ENCODE results near the gene RAD51C. TPM values are rescaled to one million over a fixed set of nuclear protein-coding genes. Genes with fewer than 3 reads are reported as not detected.
"Not testable (repeated sequence)": the region's sequence is repeated elsewhere in the genome, so short reads cannot be mapped to it uniquely, and the experiment has no call there.

RAD51C gene
- total and polyA plus RNA-seq, 8 donors = 21.6 to 42.5 (median 35.8) TPM

- Histone ChIP-seq H3K4me3 (no peak overlapping the region), H3K9me3 (no peaks in the 10 kb centered on the region), H3K27ac (no peak overlapping the region), H3K27me3 (no peaks in the 10 kb centered on the region), H3K4me1 (no peaks in the 10 kb centered on the region), H3K36me3 (no peaks in the 10 kb centered on the region)
- ATAC-seq (no peak), DNase-seq (no peak)
- TF ChIP-seq CTCF (IDR thresholded peaks at IDR 0.05) = no peak
- intact Hi-C loops (cut with DNase I) = no loop called here
These were observed 8.4 kb upstream of the RAD51C start for GRCh38 chr17:58684003-58684402.

- ATAC-seq; H3K27ac ChIP-seq; H3K4me3 ChIP-seq; intact Hi-C loops (cut with DNase I); DNase-seq; H3K9me3 ChIP-seq; H3K4me1 ChIP-seq; H3K36me3 ChIP-seq; H3K27me3 ChIP-seq: not testable (repeated sequence)
These were observed 7.9 kb upstream of the RAD51C start for GRCh38 chr17:58684462-58684861.

GRCh38 chr17:58686980-58687379 lies 5.4 kb upstream of the RAD51C start:
- ATAC-seq (no peak), DNase-seq (no peak)
- Histone ChIP-seq H3K27me3 (no peaks in the 10 kb centered on the region), H3K4me1 (no peaks in the 10 kb centered on the region), H3K4me3 (no peak overlapping the region), H3K9me3 (no peaks in the 10 kb centered on the region), H3K36me3 (no peaks in the 10 kb centered on the region), H3K27ac (no peak overlapping the region)
- intact Hi-C loops (cut with DNase I) = no loop called here
- TF ChIP-seq CTCF (IDR thresholded peaks at IDR 0.05) = no peak

GRCh38 chr17:58688521-58688920 lies 3.9 kb upstream of the RAD51C start:
- H3K4me3 ChIP-seq = no peak overlapping the region
- intact Hi-C loops (cut with DNase I) = no loop called here
- H3K4me1 ChIP-seq = peaks cover 0 to 15% of the 10 kb centered on the region in 2 donors
- TF ChIP-seq CTCF (IDR thresholded peaks at IDR 0.05) = no peak
- H3K27me3 ChIP-seq = no peaks in the 10 kb centered on the region
- no peaks in the 10 kb centered on the region for H3K9me3 ChIP-seq
- no peak overlapping the region for H3K27ac ChIP-seq
- ATAC-seq = no peak
- H3K36me3 ChIP-seq = no peaks in the 10 kb centered on the region
- no peak for DNase-seq

- peaks cover 0 to 26% of the 10 kb centered on the region in 2 donors for H3K4me1 ChIP-seq
- intact Hi-C loops (cut with DNase I); DNase-seq; H3K4me3 ChIP-seq; ATAC-seq; H3K9me3 ChIP-seq; H3K27me3 ChIP-seq; H3K27ac ChIP-seq; H3K36me3 ChIP-seq: not testable (repeated sequence)
These were observed 2.4 kb upstream of the RAD51C start for GRCh38 chr17:58690033-58690432.

GRCh38 chr17:58691701-58692238 lies 632 bp upstream of the RAD51C start, which contains the start of gene TEX14:
Gene TEX14 (minus strand): TSS chr17:58692045. CDS start chr17:58652001, 40,044 bp downstream.
- H3K36me3 ChIP-seq = peaks cover 0 to under 1% of the 10 kb centered on the region in 2 donors
- ATAC-seq (no peak), DNase-seq (no peak)
- no peak for TF ChIP-seq CTCF (IDR thresholded peaks at IDR 0.05)
- H3K27me3 ChIP-seq = no peaks in the 10 kb centered on the region
- intact Hi-C loops (cut with DNase I) = no loop called here
- H3K9me3 ChIP-seq = no peaks in the 10 kb centered on the region
- H3K4me3 ChIP-seq = peak within 1 kb of the TSS; percentile 65 to 81
- peaks cover 0 to 26% of the 10 kb centered on the region in 2 donors for H3K4me1 ChIP-seq
- H3K27ac ChIP-seq = peak within 1 kb of the TSS; percentile 64 to 89
